NCI-H2107 treated with DMSO at 0.1 percent for 48 hours (cell line): ENCODE data around the gene HECA.
"Not testable (repeated sequence)": the region's sequence is repeated elsewhere in the genome, so short reads cannot be mapped to it uniquely, and the experiment has no call there.

Experiments
- DNase-seq: peaks from one replicate; lab custom pipeline; 2025; ENCODE audit not compliant: unreplicated experiment; lab: John Stamatoyannopoulos, UW

Gene HECA

GRCh38 chr6:139134817-139135577, at the start of gene HECA:
Gene HECA, plus strand, starts transcription at chr6:139135080. Its CDS starts 317 bp downstream, at chr6:139135397.
- DNase-seq = peak; percentile 68

GRCh38 chr6:139091826-139092225, 43.1 kb upstream of the HECA start:
- no peak for DNase-seq

- no peak for DNase-seq
Observed at GRCh38 chr6:139099984-139100383, 34.9 kb upstream of the HECA start.

- no peak for DNase-seq
Observed at GRCh38 chr6:139107051-139107450, 27.8 kb upstream of the HECA start.

GRCh38 chr6:139108378-139108777, 26.5 kb upstream of the HECA start:
- no peak for DNase-seq

- DNase-seq = no peak
Observed at GRCh38 chr6:139109558-139109957, 25.3 kb upstream of the HECA start.

GRCh38 chr6:139112146-139112545, 22.7 kb upstream of the HECA start:
- DNase-seq = no peak

- no peak for DNase-seq
Observed at GRCh38 chr6:139112561-139112960, 22.3 kb upstream of the HECA start.

- DNase-seq = peak; percentile 26
Observed at GRCh38 chr6:139114746-139115145, 20.1 kb upstream of the HECA start.

- DNase-seq = no peak
Observed at GRCh38 chr6:139115989-139116758, 18.7 kb upstream of the HECA start.

- DNase-seq = no peak
Observed at GRCh38 chr6:139117734-139118133, 17.1 kb upstream of the HECA start.

- no peak for DNase-seq
Observed at GRCh38 chr6:139119552-139119951, 15.3 kb upstream of the HECA start.

GRCh38 chr6:139122823-139123222, 12.1 kb upstream of the HECA start:
- not testable (repeated sequence) for DNase-seq

GRCh38 chr6:139124887-139125672, 9.8 kb upstream of the HECA start:
- peak; percentile 43 for DNase-seq

GRCh38 chr6:139126255-139126654, 8.6 kb upstream of the HECA start:
- DNase-seq = no peak

GRCh38 chr6:139126931-139127330, 7.9 kb upstream of the HECA start:
- DNase-seq = no peak

- no peak for DNase-seq
Observed at GRCh38 chr6:139129284-139129683, 5.6 kb upstream of the HECA start.

- DNase-seq = no peak
Observed at GRCh38 chr6:139131736-139132280, 3.1 kb upstream of the HECA start.

GRCh38 chr6:139133262-139134063, 1.4 kb upstream of the HECA start:
- DNase-seq = no peak

- no peak for DNase-seq
Observed at GRCh38 chr6:139134064-139134395, 850 bp upstream of the HECA start.
